DOHH2 (cell line): ENCODE measurements around the gene TRAPPC2L.

ENCODE experiments used
- H3F3A ChIP-seq: fragments of 200-600 bp; sonication (generic), shearing (Covaris generic); 2 replicates; pipeline ENCODE4 v1.6.0; 2016; ENCODE audit warnings: antibody characterized with exemption, mild to moderate bottlenecking; ENCODE audit not compliant: control insufficient read depth, insufficient read depth
- H3K27ac ChIP-seq: fragments of 200-600 bp; sonication (generic); 2 replicates; pipeline ENCODE4 v1.5.1; 2014; ENCODE audit warnings: low read depth, mild to moderate bottlenecking, low read length, moderate library complexity
- H3K27me3 ChIP-seq: fragments of 200-600 bp; sonication (generic); 2 replicates; pipeline ENCODE4 v1.6.1; 2014; ENCODE audit warnings: mild to moderate bottlenecking, low read length, mixed read lengths; ENCODE audit not compliant: control insufficient read depth
- H3K36me3 ChIP-seq: fragments of 200-600 bp; sonication (generic); 2 replicates; pipeline ENCODE4 v1.6.1; 2014; ENCODE audit warnings: mild to moderate bottlenecking, low read length, moderate library complexity, mixed read lengths; ENCODE audit not compliant: control insufficient read depth
- H3K4me1 ChIP-seq: fragments of 200-600 bp; sonication (generic); 2 replicates; pipeline ENCODE4 v1.6.1; 2014; ENCODE audit warnings: mild to moderate bottlenecking, low read length, mixed read lengths; ENCODE audit not compliant: control insufficient read depth
- H3K4me2 ChIP-seq: fragments of 200-600 bp; sonication (generic); 2 replicates; pipeline ENCODE4 v1.6.0; 2014; ENCODE audit warnings: mild to moderate bottlenecking, low read length, moderate library complexity
- H3K4me3 ChIP-seq: fragments of 200-600 bp; sonication (generic); 2 replicates; pipeline ENCODE4 v1.5.1; 2014; ENCODE audit warnings: mild to moderate bottlenecking, low read length, mixed read lengths
- H3K79me2 ChIP-seq: fragments of 200-600 bp; sonication (generic); 2 replicates; pipeline ENCODE4 v1.6.1; 2014; ENCODE audit warnings: mild to moderate bottlenecking, low read length, mixed read lengths; ENCODE audit not compliant: control insufficient read depth
- H3K9me2 ChIP-seq: fragments of 200-600 bp; sonication (generic); replicated peaks from 2 replicates; pipeline ENCODE4 v1.6.1; 2014; ENCODE audit warnings: mild to moderate bottlenecking, low read length, mixed read lengths; ENCODE audit not compliant: control insufficient read depth
- H3K9me3 ChIP-seq: fragments of 200-600 bp; sonication (generic); 2 replicates; pipeline ENCODE4 v1.6.1; 2014; ENCODE audit warnings: antibody characterized with exemption, low read length, mixed read lengths; ENCODE audit not compliant: control insufficient read depth, insufficient read depth
- H4K20me1 ChIP-seq: fragments of 200-600 bp; sonication (generic); 2 replicates; pipeline ENCODE4 v1.6.0; 2014; ENCODE audit warnings: low read depth, mild to moderate bottlenecking, antibody characterized with exemption, low read length, moderate library complexity; ENCODE audit not compliant: control insufficient read depth, insufficient read depth
- CTCF ChIP-seq: fragments of 200-600 bp; sonication (generic); IDR thresholded peaks from one replicate; pipeline ENCODE4 v1.5.1; 2014; ENCODE audit warnings: antibody characterized with exemption, mild to moderate bottlenecking, low read depth, low read length; ENCODE audit not compliant: poor library complexity, severe bottlenecking
- EZH2phosphoT487 ChIP-seq: fragments of 200-600 bp; sonication (generic); IDR thresholded peaks from 2 replicates; pipeline ENCODE4 v1.6.1; 2017; ENCODE audit warnings: borderline replicate concordance, mild to moderate bottlenecking, antibody characterized with exemption, low read length, moderate library complexity, mixed read lengths

The TRAPPC2L gene

GRCh38 chr16:88909431-88910210, 52.7 kb downstream of the TRAPPC2L start:
- H3F3A ChIP-seq: no peaks in the 10 kb centered on the region
- TF ChIP-seq EZH2phosphoT487: no peak
- no peak for TF ChIP-seq CTCF
- no peaks in the 10 kb centered on the region for H3K9me2 ChIP-seq
- H3K79me2 ChIP-seq: peaks cover 94% of the 10 kb centered on the region
- peaks cover 42% of the 10 kb centered on the region for H4K20me1 ChIP-seq
- H3K4me3 ChIP-seq: no peak overlapping the region
- peaks cover 15% of the 10 kb centered on the region for H3K4me1 ChIP-seq
- H3K27me3 ChIP-seq: no peaks in the 10 kb centered on the region
- H3K36me3 ChIP-seq: peaks cover 22% of the 10 kb centered on the region
- no peak overlapping the region for H3K4me2 ChIP-seq
- H3K27ac ChIP-seq: no peak overlapping the region
- H3K9me3 ChIP-seq: no peaks in the 10 kb centered on the region

GRCh38 chr16:88910284-88911135, 53.6 kb downstream of the TRAPPC2L start:
- Histone ChIP-seq H3K36me3 (peaks cover 19% of the 10 kb centered on the region), H3K27ac (no peak overlapping the region), H3F3A (no peaks in the 10 kb centered on the region), H3K4me2 (no peak overlapping the region), H3K9me2 (no peaks in the 10 kb centered on the region), H3K79me2 (peaks cover 86% of the 10 kb centered on the region), H4K20me1 (peaks cover 35% of the 10 kb centered on the region), H3K9me3 (no peaks in the 10 kb centered on the region), H3K4me3 (no peak overlapping the region), H3K27me3 (no peaks in the 10 kb centered on the region), H3K4me1 (peaks cover 12% of the 10 kb centered on the region)
- TF ChIP-seq EZH2phosphoT487 (no peak), CTCF (no peak)

GRCh38 chr16:88911136-88911945, 54.4 kb downstream of the TRAPPC2L start:
- H3K27me3 ChIP-seq: no peaks in the 10 kb centered on the region
- no peak overlapping the region for H3K4me3 ChIP-seq
- peaks cover 5% of the 10 kb centered on the region; the same call in 1 of the 2 replicates for H3K9me3 ChIP-seq
- no peak for TF ChIP-seq EZH2phosphoT487
- no peak for TF ChIP-seq CTCF
- no peaks in the 10 kb centered on the region for H3F3A ChIP-seq
- no peak overlapping the region for H3K27ac ChIP-seq
- peaks cover 26% of the 10 kb centered on the region for H3K36me3 ChIP-seq
- H3K9me2 ChIP-seq: no peaks in the 10 kb centered on the region
- peaks cover 87% of the 10 kb centered on the region for H3K79me2 ChIP-seq
- H4K20me1 ChIP-seq: peaks cover 30% of the 10 kb centered on the region
- H3K4me2 ChIP-seq: no peak overlapping the region
- peaks cover 5% of the 10 kb centered on the region; the same call in 1 of the 2 replicates for H3K4me1 ChIP-seq
